Bladder microvascular endothelial cell (primary cell): ENCODE measurements around the gene GZMM. TPM values are rescaled to one million over a fixed set of nuclear protein-coding genes. Genes with fewer than 3 reads are reported as not detected.

Experiments
- total RNA-seq: library from RNA; depleted of rRNA; stranded (reverse); fragments of >200 nt; gene quantifications from 2 replicates; pipeline ENCODE4 v1.2.3, GENCODE V29; 2014

GZMM gene
- total RNA-seq = not detected in 2 replicates

GRCh38 chr19:543910-544608, at the start of gene GZMM:
Gene GZMM (plus strand): TSS chr19:544053. CDS start chr19:544072, 19 bp downstream.

GRCh38 chr19:496112-496665, 47.7 kb upstream of the GZMM start, which contains the start of gene MADCAM1:
Gene MADCAM1 (plus strand): TSS chr19:496486. CDS start chr19:496500, 14 bp downstream.

GRCh38 chr19:507286-508203, 36.3 kb upstream of the GZMM start, which contains the start of gene TPGS1:
Gene TPGS1 (plus strand): TSS chr19:507497. CDS start chr19:507507, 10 bp downstream.

GRCh38 chr19:531753-532560, 11.9 kb upstream of the GZMM start, which contains the start of gene CDC34:
Gene CDC34 (plus strand): TSS chr19:531760. CDS start chr19:531932, 172 bp downstream.

GRCh38 chr19:572140-572742, 28.4 kb downstream of the GZMM start, which contains the start of gene BSG:
Gene BSG (plus strand): TSS chr19:572596. CDS start chr19:572635, 39 bp downstream.

GRCh38 chr19:589693-590395, 46.0 kb downstream of the GZMM start, which contains the start of gene HCN2:
Gene HCN2 (plus strand): TSS chr19:589881. CDS start chr19:589946, 65 bp downstream.

Other genes starting within 250 kb of the GZMM start
- gene MIER2, start 199.3 kb upstream of the GZMM start, total RNA-seq = 11.8 and 35.4 TPM in 2 replicates
- 0.32 and 3.5 TPM in 2 replicates for gene C2CD4C, start 134.9 kb upstream of the GZMM start, total RNA-seq
- 1.8 and 15.8 TPM in 2 replicates for gene SHC2, start 83.0 kb upstream of the GZMM start, total RNA-seq
- gene MADCAM1, start 47.6 kb upstream of the GZMM start, total RNA-seq = 0.06 TPM in 1 of 2 replicates, not detected in the other
- gene TPGS1, start 36.6 kb upstream of the GZMM start, total RNA-seq = 14.0 and 34.5 TPM in 2 replicates
- gene CDC34, start 12.3 kb upstream of the GZMM start, total RNA-seq = 104 and 109 TPM in 2 replicates
- gene BSG, start 28.5 kb downstream of the GZMM start, total RNA-seq = 219 and 355 TPM in 2 replicates
- gene HCN2, start 45.8 kb downstream of the GZMM start, total RNA-seq = 0.32 and 1.8 TPM in 2 replicates
- 19.3 and 34.0 TPM in 2 replicates for gene POLRMT, start 89.5 kb downstream of the GZMM start, total RNA-seq
- gene FGF22, start 95.8 kb downstream of the GZMM start, total RNA-seq = under 0.01 TPM in 1 of 2 replicates, not detected in the other
- gene RNF126, start 119.2 kb downstream of the GZMM start, total RNA-seq = 17.3 and 25.2 TPM in 2 replicates
- gene FSTL3, start 132.3 kb downstream of the GZMM start, total RNA-seq = 4.5 and 13.2 TPM in 2 replicates
- 0.16 TPM in 1 of 2 replicates, not detected in the other for gene PRSS57, start 151.4 kb downstream of the GZMM start, total RNA-seq
- gene PALM, start 164.9 kb downstream of the GZMM start, total RNA-seq = 13.6 and 65.8 TPM in 2 replicates
- not detected in 2 replicates for gene MISP, start 207.1 kb downstream of the GZMM start, total RNA-seq